HepG2 (cell line): Measurements from ENCODE around the gene MTX3. TPM values are rescaled to one million over a fixed set of nuclear protein-coding genes. Genes with fewer than 3 reads are reported as not detected.

Experiments
- CHD4 ChIP-seq: fragments of 200-600 bp; sonication (generic); IDR thresholded peaks from 2 replicates; pipeline ENCODE4 v1.7.0; 2017; ENCODE audit warnings: mild to moderate bottlenecking, low read length, borderline replicate concordance
- MLLT10 ChIP-seq: sonication (generic); formaldehyde crosslinking; IDR thresholded peaks from 2 replicates; pipeline ENCODE4 v1.4.0; 2020; ENCODE audit warnings: missing genetic modification reagents
- XRCC5 ChIP-seq: fragments of 200-400 bp; formaldehyde crosslinking; optimal IDR thresholded peaks from 2 replicates; pipeline ENCODE3; 2017; ENCODE audit warnings: mild to moderate bottlenecking, low read length
- ZNF441 ChIP-seq: sonication (generic); formaldehyde crosslinking; IDR thresholded peaks from 2 replicates; pipeline ENCODE4 v1.7.0; 2021; ENCODE audit warnings: missing genetic modification reagents, borderline replicate concordance
- polyA plus RNA-seq, 8 experiments: library from polyadenylated mRNA; depleted of rRNA in 3 of 8; stranded (reverse) in 7 of 8; unstranded in 1 of 8; fragments of >200 nt; fragmentation: Illumina TruSeq in 4 of 8; extraction: Trizol in 4 of 8; gene quantifications; 2 replicates each; pipeline versions ENCODE4 v1.2.1 to v1.2.3, GENCODE V29; 2011 to 2016; ENCODE audit warnings: low read depth in 4 of 8, missing spikeins in 1 of 8, mixed read lengths in 1 of 8; ENCODE audit not compliant: insufficient read depth in 1 of 8
- total RNA-seq, 5 experiments: library from RNA; depleted of rRNA; stranded (reverse); fragments of >200 nt; fragmentation: Illumina TruSeq; extraction: Trizol; gene quantifications; 2 replicates each; pipeline ENCODE4 v1.2.3, GENCODE V29; 2016; ENCODE audit warnings: low read depth in 1 of 5
- TF ChIP-seq, protein P1 (sequence below), 2 experiments: sonication (generic) in 1 of 2; formaldehyde crosslinking in 1 of 2; IDR thresholded peaks; 2 replicates each; pipeline versions ENCODE4 v1.4.0 to v1.6.1; 2016 to 2020; ENCODE audit warnings: borderline replicate concordance in 1 of 2, low read depth in 1 of 2, mild to moderate bottlenecking in 1 of 2, missing genetic modification reagents in 1 of 2
- TF ChIP-seq, protein P2 (sequence below): sonication (generic); formaldehyde crosslinking; IDR thresholded peaks from 2 replicates; pipeline ENCODE4 v1.5.0; 2020; ENCODE audit warnings: mild to moderate bottlenecking, missing genetic modification reagents, borderline replicate concordance
- TF ChIP-seq, protein P3 (sequence below): sonication (generic); formaldehyde crosslinking; IDR thresholded peaks from 2 replicates; pipeline ENCODE4 v1.9.0; 2021; ENCODE audit warnings: missing genetic modification reagents, borderline replicate concordance

Gene MTX3
- total and polyA plus RNA-seq, 2 of the 13 experiments (the other 11 are each of a cell fraction or from before 2014, with no cell fraction given) = 9.9 to 16.7 TPM

DNA sequence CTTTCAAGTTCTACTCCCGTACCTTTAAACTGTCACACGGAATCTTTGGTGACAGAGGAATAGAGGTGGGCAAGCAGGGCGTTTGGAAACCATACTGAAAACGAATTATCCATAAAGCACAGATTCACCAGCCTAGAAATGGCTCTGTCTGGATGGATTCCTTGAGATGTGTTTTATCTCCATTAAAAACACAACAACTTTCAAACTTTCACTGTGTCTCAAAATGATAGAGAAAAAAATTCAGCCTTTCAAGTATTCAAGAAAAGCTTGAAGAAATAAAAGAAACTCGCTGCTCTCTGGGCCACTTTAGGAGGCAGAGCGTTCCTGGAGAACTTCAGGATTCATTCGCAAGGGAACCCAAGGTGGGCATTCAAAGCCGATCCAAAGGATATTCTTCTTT, 43.5 kb upstream of the MTX3 start (continued):
- TF ChIP-seq, protein P1, sequence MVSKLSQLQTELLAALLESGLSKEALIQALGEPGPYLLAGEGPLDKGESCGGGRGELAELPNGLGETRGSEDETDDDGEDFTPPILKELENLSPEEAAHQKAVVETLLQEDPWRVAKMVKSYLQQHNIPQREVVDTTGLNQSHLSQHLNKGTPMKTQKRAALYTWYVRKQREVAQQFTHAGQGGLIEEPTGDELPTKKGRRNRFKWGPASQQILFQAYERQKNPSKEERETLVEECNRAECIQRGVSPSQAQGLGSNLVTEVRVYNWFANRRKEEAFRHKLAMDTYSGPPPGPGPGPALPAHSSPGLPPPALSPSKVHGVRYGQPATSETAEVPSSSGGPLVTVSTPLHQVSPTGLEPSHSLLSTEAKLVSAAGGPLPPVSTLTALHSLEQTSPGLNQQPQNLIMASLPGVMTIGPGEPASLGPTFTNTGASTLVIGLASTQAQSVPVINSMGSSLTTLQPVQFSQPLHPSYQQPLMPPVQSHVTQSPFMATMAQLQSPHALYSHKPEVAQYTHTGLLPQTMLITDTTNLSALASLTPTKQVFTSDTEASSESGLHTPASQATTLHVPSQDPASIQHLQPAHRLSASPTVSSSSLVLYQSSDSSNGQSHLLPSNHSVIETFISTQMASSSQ (IDR thresholded peaks at IDR 0.05; ENCODE audit: low read depth) = no peak
- TF ChIP-seq, protein P1 (CRISPR knock-in tag; IDR thresholded peaks at IDR 0.05; ENCODE audit: borderline replicate concordance) = no peak
- TF ChIP-seq, protein P2, sequence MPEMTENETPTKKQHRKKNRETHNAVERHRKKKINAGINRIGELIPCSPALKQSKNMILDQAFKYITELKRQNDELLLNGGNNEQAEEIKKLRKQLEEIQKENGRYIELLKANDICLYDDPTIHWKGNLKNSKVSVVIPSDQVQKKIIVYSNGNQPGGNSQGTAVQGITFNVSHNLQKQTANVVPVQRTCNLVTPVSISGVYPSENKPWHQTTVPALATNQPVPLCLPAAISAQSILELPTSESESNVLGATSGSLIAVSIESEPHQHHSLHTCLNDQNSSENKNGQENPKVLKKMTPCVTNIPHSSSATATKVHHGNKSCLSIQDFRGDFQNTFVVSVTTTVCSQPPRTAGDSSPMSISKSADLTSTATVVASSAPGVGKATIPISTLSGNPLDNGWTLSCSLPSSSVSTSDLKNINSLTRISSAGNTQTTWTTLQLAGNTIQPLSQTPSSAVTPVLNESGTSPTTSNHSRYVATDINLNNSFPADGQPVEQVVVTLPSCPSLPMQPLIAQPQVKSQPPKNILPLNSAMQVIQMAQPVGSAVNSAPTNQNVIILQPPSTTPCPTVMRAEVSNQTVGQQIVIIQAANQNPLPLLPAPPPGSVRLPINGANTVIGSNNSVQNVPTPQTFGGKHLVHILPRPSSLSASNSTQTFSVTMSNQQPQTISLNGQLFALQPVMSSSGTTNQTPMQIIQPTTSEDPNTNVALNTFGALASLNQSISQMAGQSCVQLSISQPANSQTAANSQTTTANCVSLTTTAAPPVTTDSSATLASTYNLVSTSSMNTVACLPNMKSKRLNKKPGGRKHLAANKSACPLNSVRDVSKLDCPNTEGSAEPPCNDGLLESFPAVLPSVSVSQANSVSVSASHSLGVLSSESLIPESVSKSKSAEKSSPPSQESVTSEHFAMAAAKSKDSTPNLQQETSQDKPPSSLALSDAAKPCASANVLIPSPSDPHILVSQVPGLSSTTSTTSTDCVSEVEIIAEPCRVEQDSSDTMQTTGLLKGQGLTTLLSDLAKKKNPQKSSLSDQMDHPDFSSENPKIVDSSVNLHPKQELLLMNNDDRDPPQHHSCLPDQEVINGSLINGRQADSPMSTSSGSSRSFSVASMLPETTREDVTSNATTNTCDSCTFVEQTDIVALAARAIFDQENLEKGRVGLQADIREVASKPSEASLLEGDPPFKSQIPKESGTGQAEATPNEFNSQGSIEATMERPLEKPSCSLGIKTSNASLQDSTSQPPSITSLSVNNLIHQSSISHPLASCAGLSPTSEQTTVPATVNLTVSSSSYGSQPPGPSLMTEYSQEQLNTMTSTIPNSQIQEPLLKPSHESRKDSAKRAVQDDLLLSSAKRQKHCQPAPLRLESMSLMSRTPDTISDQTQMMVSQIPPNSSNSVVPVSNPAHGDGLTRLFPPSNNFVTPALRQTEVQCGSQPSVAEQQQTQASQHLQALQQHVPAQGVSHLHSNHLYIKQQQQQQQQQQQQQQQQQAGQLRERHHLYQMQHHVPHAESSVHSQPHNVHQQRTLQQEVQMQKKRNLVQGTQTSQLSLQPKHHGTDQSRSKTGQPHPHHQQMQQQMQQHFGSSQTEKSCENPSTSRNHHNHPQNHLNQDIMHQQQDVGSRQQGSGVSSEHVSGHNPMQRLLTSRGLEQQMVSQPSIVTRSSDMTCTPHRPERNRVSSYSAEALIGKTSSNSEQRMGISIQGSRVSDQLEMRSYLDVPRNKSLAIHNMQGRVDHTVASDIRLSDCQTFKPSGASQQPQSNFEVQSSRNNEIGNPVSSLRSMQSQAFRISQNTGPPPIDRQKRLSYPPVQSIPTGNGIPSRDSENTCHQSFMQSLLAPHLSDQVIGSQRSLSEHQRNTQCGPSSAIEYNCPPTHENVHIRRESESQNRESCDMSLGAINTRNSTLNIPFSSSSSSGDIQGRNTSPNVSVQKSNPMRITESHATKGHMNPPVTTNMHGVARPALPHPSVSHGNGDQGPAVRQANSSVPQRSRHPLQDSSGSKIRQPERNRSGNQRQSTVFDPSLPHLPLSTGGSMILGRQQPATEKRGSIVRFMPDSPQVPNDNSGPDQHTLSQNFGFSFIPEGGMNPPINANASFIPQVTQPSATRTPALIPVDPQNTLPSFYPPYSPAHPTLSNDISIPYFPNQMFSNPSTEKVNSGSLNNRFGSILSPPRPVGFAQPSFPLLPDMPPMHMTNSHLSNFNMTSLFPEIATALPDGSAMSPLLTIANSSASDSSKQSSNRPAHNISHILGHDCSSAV = no peak
- TF ChIP-seq, protein P3, sequence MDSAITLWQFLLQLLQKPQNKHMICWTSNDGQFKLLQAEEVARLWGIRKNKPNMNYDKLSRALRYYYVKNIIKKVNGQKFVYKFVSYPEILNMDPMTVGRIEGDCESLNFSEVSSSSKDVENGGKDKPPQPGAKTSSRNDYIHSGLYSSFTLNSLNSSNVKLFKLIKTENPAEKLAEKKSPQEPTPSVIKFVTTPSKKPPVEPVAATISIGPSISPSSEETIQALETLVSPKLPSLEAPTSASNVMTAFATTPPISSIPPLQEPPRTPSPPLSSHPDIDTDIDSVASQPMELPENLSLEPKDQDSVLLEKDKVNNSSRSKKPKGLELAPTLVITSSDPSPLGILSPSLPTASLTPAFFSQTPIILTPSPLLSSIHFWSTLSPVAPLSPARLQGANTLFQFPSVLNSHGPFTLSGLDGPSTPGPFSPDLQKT (CRISPR knock-in tag) = no peak
- TF ChIP-seq XRCC5 (no peak), CHD4 (no peak), MLLT10 (CRISPR knock-in tag) (no peak), ZNF441 (CRISPR knock-in tag) (no peak)
